Glutamatergic neuron (in vitro differentiated cells): ENCODE results near the gene NFATC1. TPM values are rescaled to one million over a fixed set of nuclear protein-coding genes. Genes with fewer than 3 reads are reported as not detected.

Source experiments
- DNase-seq: peaks from one replicate; pipeline ENCODE4 v3.0.0; 2022
- H3K27ac Mint-ChIP-seq: one replicate; pipeline ENCODE4 v1.8.0; 2020; ENCODE audit warnings: mild to moderate bottlenecking, mixed read lengths, inconsistent platforms; ENCODE audit not compliant: unreplicated experiment
- H3K27me3 Mint-ChIP-seq: one replicate; pipeline ENCODE4 v1.8.0; 2020; ENCODE audit warnings: mild to moderate bottlenecking, moderate library complexity, mixed read lengths, inconsistent platforms; ENCODE audit not compliant: unreplicated experiment
- H3K36me3 Mint-ChIP-seq: one replicate; pipeline ENCODE4 v1.8.0; 2020; ENCODE audit warnings: mild to moderate bottlenecking, mixed read lengths, inconsistent platforms; ENCODE audit not compliant: unreplicated experiment
- H3K4me1 Mint-ChIP-seq: one replicate; pipeline ENCODE4 v1.8.0; 2020; ENCODE audit warnings: mild to moderate bottlenecking, low read depth, mixed read lengths, inconsistent platforms; ENCODE audit not compliant: unreplicated experiment
- H3K4me3 Mint-ChIP-seq: one replicate; pipeline ENCODE4 v1.8.0; 2020; ENCODE audit warnings: mild to moderate bottlenecking, mixed read lengths, inconsistent platforms; ENCODE audit not compliant: unreplicated experiment
- H3K9me3 Mint-ChIP-seq: one replicate; pipeline ENCODE4 v1.8.0; 2020; ENCODE audit warnings: mild to moderate bottlenecking, moderate library complexity, mixed read lengths, inconsistent platforms; ENCODE audit not compliant: unreplicated experiment
- CTCF ChIP-seq: fragments of 200-600 bp; sonication (generic); IDR thresholded peaks from one replicate; pipeline ENCODE4 v1.5.0; 2021; ENCODE audit not compliant: partially characterized antibody, unreplicated experiment
- total RNA-seq: library from RNA; stranded (reverse); fragmentation: NEBNext Ultra II Directional; extraction: Animal tissue kit (Norgen Biotek cat#: 25700); gene quantifications from one replicate; pipeline ENCODE4 v1.2.1, GENCODE V29; 2021; ENCODE audit not compliant: unreplicated experiment

NFATC1 gene
- total RNA-seq, 1 donor from 2014 or later: 5.3 TPM

GRCh38 chr18:79459946-79460480 lies 64.3 kb downstream of the NFATC1 start:
- TF ChIP-seq CTCF: no peak
- peaks cover 4% of the 10 kb centered on the region for H3K9me3 Mint-ChIP-seq
- no peaks in the 10 kb centered on the region for H3K27me3 Mint-ChIP-seq
- H3K27ac Mint-ChIP-seq: no peak overlapping the region
- no peak for DNase-seq
- H3K36me3 Mint-ChIP-seq: no peaks in the 10 kb centered on the region
- peak overlapping the region; percentile 47 for H3K4me3 Mint-ChIP-seq
- peaks cover 10% of the 10 kb centered on the region for H3K4me1 Mint-ChIP-seq

DNA sequence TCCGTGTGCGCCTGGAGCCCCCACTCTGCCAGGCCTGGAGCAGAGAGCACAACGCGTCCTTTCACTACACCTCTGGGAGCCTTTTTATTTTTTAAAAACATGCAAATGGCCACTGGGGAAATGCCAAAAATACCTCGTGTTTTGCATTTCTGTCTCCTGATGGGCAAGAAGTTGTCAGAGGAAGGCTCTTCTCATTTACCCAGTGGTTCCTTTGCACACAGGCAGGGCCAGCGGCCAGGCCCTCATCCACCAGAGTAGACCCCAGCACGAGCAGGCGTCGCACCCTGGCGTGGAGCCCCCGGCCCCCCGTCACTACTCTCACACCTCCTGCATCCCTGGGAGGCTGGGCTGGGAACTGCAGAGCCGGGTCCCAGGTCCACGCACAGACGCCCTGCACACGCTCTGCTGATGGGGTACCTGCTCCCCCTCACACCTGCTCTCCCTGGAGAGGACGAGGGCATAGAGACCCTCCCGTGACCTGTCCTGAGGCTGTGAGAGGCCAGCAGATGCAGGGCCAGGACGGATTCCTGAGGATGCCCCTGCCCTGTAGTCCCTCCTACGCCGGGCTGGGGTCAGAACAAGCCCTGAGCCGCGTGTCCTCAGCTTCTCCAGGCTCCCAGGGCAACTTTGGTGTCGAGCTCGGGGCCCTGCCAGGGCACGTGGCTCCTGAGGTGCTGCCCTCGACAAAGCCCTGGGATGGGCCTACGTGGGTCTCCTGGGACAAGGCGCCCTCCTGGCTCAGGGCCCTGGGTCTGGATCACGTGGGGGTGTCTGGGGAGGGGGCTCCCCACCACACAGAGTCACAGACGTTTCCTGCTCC lies 65.0 kb downstream of the NFATC1 start:
- H3K4me1 Mint-ChIP-seq: peaks cover 14% of the 10 kb centered on the region
- H3K27ac Mint-ChIP-seq: no peak overlapping the region
- H3K9me3 Mint-ChIP-seq: peaks cover 4% of the 10 kb centered on the region
- H3K36me3 Mint-ChIP-seq: no peaks in the 10 kb centered on the region
- no peaks in the 10 kb centered on the region for H3K27me3 Mint-ChIP-seq
- no peak overlapping the region for H3K4me3 Mint-ChIP-seq
- DNase-seq: no peak
- no peak for TF ChIP-seq CTCF

DNA sequence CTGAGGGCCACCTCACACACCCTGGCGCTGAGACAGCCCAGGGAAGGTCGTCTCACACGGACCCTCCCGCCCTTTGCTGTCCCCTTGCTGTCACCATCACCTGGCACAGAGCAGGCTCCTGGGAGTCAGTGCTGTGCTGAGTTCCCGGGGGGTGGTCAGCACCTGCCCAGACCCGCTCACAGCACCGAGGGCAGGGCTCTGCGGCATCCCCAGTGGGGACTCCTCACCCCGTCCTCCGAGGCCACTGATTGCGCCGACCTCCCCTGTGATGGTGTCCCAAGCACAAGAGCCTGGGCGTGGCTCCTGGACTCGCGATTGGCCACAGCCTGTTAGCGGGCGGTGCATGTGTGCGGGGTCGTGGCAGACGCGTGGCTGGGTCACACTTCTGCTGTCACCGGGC lies 65.9 kb downstream of the NFATC1 start:
- no peak for DNase-seq
- H3K4me1 Mint-ChIP-seq: peaks cover 18% of the 10 kb centered on the region
- H3K36me3 Mint-ChIP-seq: no peaks in the 10 kb centered on the region
- H3K27me3 Mint-ChIP-seq: no peaks in the 10 kb centered on the region
- H3K4me3 Mint-ChIP-seq: no peak overlapping the region
- H3K27ac Mint-ChIP-seq: no peak overlapping the region
- TF ChIP-seq CTCF: no peak
- peaks cover 4% of the 10 kb centered on the region for H3K9me3 Mint-ChIP-seq

GRCh38 chr18:79463424-79463960 lies 67.8 kb downstream of the NFATC1 start:
- H3K9me3 Mint-ChIP-seq: peaks cover 4% of the 10 kb centered on the region
- no peaks in the 10 kb centered on the region for H3K36me3 Mint-ChIP-seq
- H3K27me3 Mint-ChIP-seq: no peaks in the 10 kb centered on the region
- H3K4me3 Mint-ChIP-seq: no peak overlapping the region
- DNase-seq: no peak
- H3K27ac Mint-ChIP-seq: no peak overlapping the region
- TF ChIP-seq CTCF: no peak
- peaks cover 20% of the 10 kb centered on the region for H3K4me1 Mint-ChIP-seq
